ENCODE data around the gene IFT74. TPM values are rescaled to one million over a fixed set of nuclear protein-coding genes. Genes with fewer than 3 reads are reported as not detected.

Gene IFT74
- total and polyA plus RNA-seq, 9 of the 15 experiments (the other 6 are each of a cell fraction or from before 2014, with no cell fraction given) = 6.1 to 13.2 (median 9.3) TPM

GRCh38 chr9:26956860-26957233, 635 bp downstream of the IFT74 start (continued):
- TF ChIP-seq ZNF444 (CRISPR knock-in tag; IDR thresholded peaks at IDR 0.05) = no peak
- TF ChIP-seq ETV5 (CRISPR knock-in tag; IDR thresholded peaks at IDR 0.05; ENCODE audit: low read depth) = no peak
- TF ChIP-seq CREB3 (tag; conservative IDR thresholded peaks at IDR 0.05; ENCODE audit: low read depth) = no peak
- TF ChIP-seq GATAD2A (IDR thresholded peaks at IDR 0.05) = no peak
- TF ChIP-seq ZNF609 (CRISPR knock-in tag; IDR thresholded peaks at IDR 0.05; ENCODE audit: borderline replicate concordance) = no peak
- no peak for TF ChIP-seq DDX20 (tag; IDR thresholded peaks at IDR 0.05; ENCODE audit: low read depth)
- TF ChIP-seq TSHZ1 (CRISPR knock-in tag; IDR thresholded peaks at IDR 0.05) = no peak
- no peak for TF ChIP-seq TRIM28 (IDR thresholded peaks at IDR 0.05)
- TF ChIP-seq TARDBP (IDR thresholded peaks at IDR 0.05) = no peak
- TF ChIP-seq CHD2 (IDR thresholded peaks at IDR 0.05; ENCODE audit: low read depth, low read length) = no peak
- TF ChIP-seq FOXJ3 (CRISPR knock-in tag; IDR thresholded peaks at IDR 0.05) = no peak
- no peak for TF ChIP-seq ATF6 (CRISPR knock-in tag; IDR thresholded peaks at IDR 0.05)
- TF ChIP-seq OTX1 (CRISPR knock-in tag; IDR thresholded peaks at IDR 0.05) = no peak
- TF ChIP-seq MTA3 (IDR thresholded peaks at IDR 0.05; ENCODE audit: borderline replicate concordance) = no peak
- TF ChIP-seq ZC3H8 (IDR thresholded peaks at IDR 0.05) = no peak
- TF ChIP-seq EZH2 (IDR thresholded peaks at IDR 0.05; ENCODE audit: borderline replicate concordance, low read depth, low read length) = no peak
